HCT116 (cell line): ENCODE measurements around the gene ZNF554.

Experiments
- CTCF ChIP-seq, 3 experiments: fragments of 200-600 bp in 1 of 3; sonication (generic) in 1 of 3; IDR thresholded peaks in 2 of 3; conservative IDR thresholded peaks in 1 of 3; 2 replicates each; pipeline ENCODE4 v1.5.1; 2012 to 2017; ENCODE audit warnings: low read depth in 2 of 3, low read length in 2 of 3, antibody characterized with exemption in 1 of 3, borderline replicate concordance in 1 of 3, control low read depth in 1 of 3, mild to moderate bottlenecking in 1 of 3, mixed read lengths in 1 of 3, mixed run types in 1 of 3, moderate library complexity in 1 of 3; ENCODE audit not compliant: insufficient read depth in 1 of 3
- EZH2 ChIP-seq: fragments of 200-600 bp; sonication (generic); IDR thresholded peaks from 2 replicates; pipeline ENCODE4 v1.6.1; 2017; ENCODE audit warnings: antibody characterized with exemption, mixed run types
- FOSL1 ChIP-seq: IDR thresholded peaks from 2 replicates; pipeline ENCODE4 v1.6.1; 2012; ENCODE audit warnings: low read depth
- JUND ChIP-seq: IDR thresholded peaks from 2 replicates; pipeline ENCODE4 v1.6.1; 2012
- POLR2A ChIP-seq: IDR thresholded peaks from 2 replicates; pipeline ENCODE4 v1.7.0; 2011; ENCODE audit warnings: borderline replicate concordance; ENCODE audit not compliant: insufficient read depth, insufficient read length; ENCODE audit errors: extremely low read depth
- SIN3A ChIP-seq: IDR thresholded peaks from 2 replicates; pipeline ENCODE4 v1.6.1; 2012; ENCODE audit warnings: low read depth
- TCF7L2 ChIP-seq: IDR thresholded peaks from 2 replicates; pipeline ENCODE4 v1.7.0; 2011; ENCODE audit warnings: borderline replicate concordance, inconsistent platforms; ENCODE audit not compliant: insufficient read depth, insufficient read length; ENCODE audit errors: extremely low read depth

GRCh38 chr19:2869618-2870017 lies 50.0 kb downstream of the ZNF554 start:
- TF ChIP-seq POLR2A (no peak), EZH2 (no peak), CTCF (IDR thresholded peaks at IDR 0.05 in 2 of 3, conservative IDR thresholded peaks at IDR 0.05 in 1 of 3; ENCODE audit: borderline replicate concordance in 1 of 3, insufficient read depth in 1 of 3, low read depth in 2 of 3, low read length in 2 of 3) (no peak), FOSL1 (no peak), JUND (no peak), SIN3A (no peak), TCF7L2 (no peak)
